Measurements from ENCODE around the gene NDFIP1. TPM values are rescaled to one million over a fixed set of nuclear protein-coding genes. Genes with fewer than 3 reads are reported as not detected.

NDFIP1 gene
- total RNA-seq, 1 donor from 2014 or later = 70.5 TPM

DNA sequence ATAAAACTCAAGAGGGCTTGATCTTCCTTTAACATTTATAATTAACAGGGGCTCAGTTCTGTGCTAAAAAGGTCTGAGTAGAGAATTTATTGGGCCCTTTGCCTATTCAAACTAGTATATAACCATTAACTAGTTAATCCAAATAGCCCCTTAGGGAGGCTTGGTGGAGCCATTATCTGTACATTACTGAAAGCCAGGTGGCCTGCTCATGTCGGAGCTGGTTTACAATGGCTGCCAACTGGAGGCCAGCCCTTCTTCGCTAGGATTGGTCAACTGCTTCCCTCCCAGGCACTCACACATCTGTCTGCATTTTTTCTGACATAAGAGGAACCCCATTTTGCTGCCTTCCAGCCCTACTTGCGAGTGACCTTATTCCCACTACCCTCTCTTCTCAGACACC is 30.4 kb upstream of the NDFIP1 start:
- ATAC-seq (no peak), DNase-seq (no peak)
- Histone ChIP-seq H3K4me3 (no peak overlapping the region), H3K27ac (no peak overlapping the region), H3K27me3 (ENCODE audit: low read depth) (no peaks in the 10 kb centered on the region), H3K36me3 (no peaks in the 10 kb centered on the region), H3K4me1 (no peaks in the 10 kb centered on the region), H3K9me3 (no peaks in the 10 kb centered on the region)
- intact Hi-C loops (cut with DNase I) = no loop called here
- TF ChIP-seq, protein P1, sequence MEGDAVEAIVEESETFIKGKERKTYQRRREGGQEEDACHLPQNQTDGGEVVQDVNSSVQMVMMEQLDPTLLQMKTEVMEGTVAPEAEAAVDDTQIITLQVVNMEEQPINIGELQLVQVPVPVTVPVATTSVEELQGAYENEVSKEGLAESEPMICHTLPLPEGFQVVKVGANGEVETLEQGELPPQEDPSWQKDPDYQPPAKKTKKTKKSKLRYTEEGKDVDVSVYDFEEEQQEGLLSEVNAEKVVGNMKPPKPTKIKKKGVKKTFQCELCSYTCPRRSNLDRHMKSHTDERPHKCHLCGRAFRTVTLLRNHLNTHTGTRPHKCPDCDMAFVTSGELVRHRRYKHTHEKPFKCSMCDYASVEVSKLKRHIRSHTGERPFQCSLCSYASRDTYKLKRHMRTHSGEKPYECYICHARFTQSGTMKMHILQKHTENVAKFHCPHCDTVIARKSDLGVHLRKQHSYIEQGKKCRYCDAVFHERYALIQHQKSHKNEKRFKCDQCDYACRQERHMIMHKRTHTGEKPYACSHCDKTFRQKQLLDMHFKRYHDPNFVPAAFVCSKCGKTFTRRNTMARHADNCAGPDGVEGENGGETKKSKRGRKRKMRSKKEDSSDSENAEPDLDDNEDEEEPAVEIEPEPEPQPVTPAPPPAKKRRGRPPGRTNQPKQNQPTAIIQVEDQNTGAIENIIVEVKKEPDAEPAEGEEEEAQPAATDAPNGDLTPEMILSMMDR (IDR thresholded peaks at IDR 0.05) = no peak

DNA sequence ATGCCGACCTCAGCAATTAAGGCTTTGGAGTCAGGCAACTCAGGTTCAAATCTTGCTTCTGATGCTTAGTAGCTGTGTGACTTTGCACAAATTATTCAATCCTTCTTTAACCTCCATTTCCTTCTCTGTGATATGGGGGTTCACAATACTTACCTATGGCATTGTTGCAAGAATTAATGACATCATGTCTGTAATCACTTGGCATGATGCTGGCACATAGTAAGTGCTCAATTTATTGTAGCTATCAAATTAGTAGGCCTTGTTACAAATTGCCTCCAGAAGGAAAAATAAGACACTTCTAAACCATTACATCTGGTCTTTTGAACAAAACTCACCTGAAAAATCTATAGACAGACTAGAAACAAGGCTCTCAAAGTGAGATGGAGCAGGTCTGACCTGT is 29.9 kb upstream of the NDFIP1 start:
- intact Hi-C loops (cut with DNase I) = no loop called here
- no peak overlapping the region for H3K4me3 ChIP-seq
- H3K4me1 ChIP-seq = no peaks in the 10 kb centered on the region
- no peaks in the 10 kb centered on the region for H3K9me3 ChIP-seq
- no peak for ATAC-seq
- TF ChIP-seq, protein P1 (IDR thresholded peaks at IDR 0.05) = no peak
- H3K27ac ChIP-seq = no peak overlapping the region
- no peak for DNase-seq
- no peaks in the 10 kb centered on the region for H3K36me3 ChIP-seq
- no peaks in the 10 kb centered on the region for H3K27me3 ChIP-seq (ENCODE audit: low read depth)

GRCh38 chr5:142079306-142079721 is 29.3 kb upstream of the NDFIP1 start:
- H3K36me3 ChIP-seq = no peaks in the 10 kb centered on the region
- ATAC-seq (no peak), DNase-seq (no peak)
- TF ChIP-seq, protein P1 (IDR thresholded peaks at IDR 0.05) = no peak
- no peak overlapping the region for H3K4me3 ChIP-seq
- no peaks in the 10 kb centered on the region for H3K4me1 ChIP-seq
- no peaks in the 10 kb centered on the region for H3K27me3 ChIP-seq (ENCODE audit: low read depth)
- intact Hi-C loops (cut with DNase I) = no loop called here
- H3K27ac ChIP-seq = no peak overlapping the region
- H3K9me3 ChIP-seq = no peaks in the 10 kb centered on the region

DNA sequence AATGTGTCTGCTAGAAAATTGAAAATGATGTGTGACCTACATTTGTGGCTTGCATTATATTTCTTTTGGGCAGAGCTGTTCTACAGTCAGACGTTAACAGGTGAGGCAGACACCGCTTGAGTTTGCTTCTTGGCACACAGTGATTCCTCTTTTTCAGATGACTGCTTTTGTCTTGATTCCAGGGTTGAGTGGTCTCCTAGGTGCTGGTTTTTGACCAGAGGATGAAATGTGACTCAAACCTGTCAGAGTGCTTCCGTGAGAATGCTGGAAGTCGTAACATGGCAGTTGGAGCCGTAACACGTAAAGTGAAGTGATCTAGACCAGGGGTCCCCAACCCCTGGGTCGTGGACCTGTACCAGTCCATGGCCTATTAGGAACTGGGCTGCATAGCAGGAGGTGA is 28.3 kb upstream of the NDFIP1 start:
- no peak for ATAC-seq
- H3K27me3 ChIP-seq (ENCODE audit: low read depth) = no peaks in the 10 kb centered on the region
- TF ChIP-seq, protein P1 (IDR thresholded peaks at IDR 0.05) = no peak

GRCh38 chr5:142082182-142082781 is 26.3 kb upstream of the NDFIP1 start:
- TF ChIP-seq, protein P1 (IDR thresholded peaks at IDR 0.05) = no peak
- Histone ChIP-seq H3K9me3 (no peaks in the 10 kb centered on the region), H3K4me1 (no peaks in the 10 kb centered on the region), H3K27ac (no peak overlapping the region), H3K27me3 (ENCODE audit: low read depth) (no peaks in the 10 kb centered on the region), H3K4me3 (no peak overlapping the region), H3K36me3 (no peaks in the 10 kb centered on the region)
- ATAC-seq = peak in 1 of 2 donors; percentile 56
- no peak for DNase-seq
- intact Hi-C loops (cut with DNase I) = no loop called here

More for the DNA sequence above, 28.3 kb upstream of the NDFIP1 start:
- H3K36me3 ChIP-seq = no peaks in the 10 kb centered on the region
- H3K4me3 ChIP-seq = no peak overlapping the region
- no peaks in the 10 kb centered on the region for H3K9me3 ChIP-seq
- H3K4me1 ChIP-seq = no peaks in the 10 kb centered on the region
- no peak for DNase-seq
- H3K27ac ChIP-seq = no peak overlapping the region
- intact Hi-C loops (cut with DNase I) = no loop called here
